Thyroid gland (tissue), 4 donors: ENCODE data around the gene LYRM2.

Experiments used
- CTCF ChIP-seq, 6 experiments: fragments of 200-600 bp in 3 of 6; fragments of 450-650 bp in 3 of 6; sonication (generic) in 3 of 6; IDR thresholded peaks; one replicate each; pipeline ENCODE4 v1.5.1; 2016 to 2019; ENCODE audit warnings: antibody characterized with exemption in 6 of 6, mild to moderate bottlenecking in 2 of 6, inconsistent platforms in 1 of 6, moderate library complexity in 1 of 6
- POLR2A ChIP-seq, 2 donors: fragments of 450-650 bp; IDR thresholded peaks; one replicate each; pipeline ENCODE4 v1.6.1; 2017; ENCODE audit warnings: antibody characterized with exemption in 2 of 2, mild to moderate bottlenecking in 2 of 2, moderate library complexity in 1 of 2

- TF ChIP-seq CTCF (IDR thresholded peaks at IDR 0.05) (no peak), POLR2A (IDR thresholded peaks at IDR 0.05) (no peak)
Measured at GRCh38 chr6:89649682-89650081, 11.1 kb upstream of the LYRM2 start.
